HUES64 (cell line): ENCODE measurements around the gene ZFPM1.
"Not testable (repeated sequence)": the region's sequence is repeated elsewhere in the genome, so short reads cannot be mapped to it uniquely, and the experiment has no call there.

Source experiments
- H3K27ac ChIP-seq: 2 replicates; pipeline ENCODE4 v1.7.0; 2013; ENCODE audit warnings: low read depth, low read length, inconsistent platforms
- H3K27me3 ChIP-seq: 2 replicates; pipeline ENCODE4 v1.6.1; 2013; ENCODE audit warnings: mild to moderate bottlenecking, low read length; ENCODE audit not compliant: insufficient read depth
- H3K36me3 ChIP-seq: 2 replicates; pipeline ENCODE4 v1.6.1; 2013; ENCODE audit warnings: mild to moderate bottlenecking, low read length; ENCODE audit not compliant: insufficient read depth
- H3K4me1 ChIP-seq: 2 replicates; pipeline ENCODE4 v1.6.1; 2013; ENCODE audit warnings: mild to moderate bottlenecking, low read length, moderate library complexity; ENCODE audit not compliant: insufficient read depth
- H3K4me3 ChIP-seq: 2 replicates; pipeline ENCODE4 v1.5.1; 2013; ENCODE audit warnings: mild to moderate bottlenecking, low read length, moderate library complexity
- H3K9ac ChIP-seq: 2 replicates; pipeline ENCODE4 v1.6.1; 2013; ENCODE audit warnings: mild to moderate bottlenecking, low read depth, low read length
- H3K9me3 ChIP-seq: 2 replicates; pipeline ENCODE4 v1.6.1; 2013; ENCODE audit warnings: low read depth, low read length; ENCODE audit not compliant: insufficient read depth
- WGBS: fragments of 150-250, 120-280 bp; methylation state at CpG from one replicate; pipeline ENCODE4 v1.1.7; 2013; ENCODE audit warnings: missing lambda C conversion rate; 5-methylcytosine and 5-hydroxymethylcytosine counted together

ZFPM1 gene

GRCh38 chr16:88463411-88463810 is 10.3 kb downstream of the ZFPM1 start:
- no peak overlapping the region for H3K27ac ChIP-seq
- no peak overlapping the region for H3K4me3 ChIP-seq
- no peak overlapping the region for H3K9ac ChIP-seq
- WGBS, result 92% methylated on average over 16 of the region's 16 CpGs
- peaks cover 16% of the 10 kb centered on the region for H3K4me1 ChIP-seq
- no peaks in the 10 kb centered on the region for H3K36me3 ChIP-seq
- H3K9me3 ChIP-seq, result no peaks in the 10 kb centered on the region
- no peaks in the 10 kb centered on the region for H3K27me3 ChIP-seq

- no peaks in the 10 kb centered on the region for H3K9me3 ChIP-seq
- H3K27ac ChIP-seq, result no peak overlapping the region
- no peaks in the 10 kb centered on the region for H3K27me3 ChIP-seq
- no peak overlapping the region for H3K4me3 ChIP-seq
- H3K36me3 ChIP-seq, result no peaks in the 10 kb centered on the region
- WGBS, result 92% methylated on average over 24 of the region's 25 CpGs
- H3K4me1 ChIP-seq, result peaks cover 16% of the 10 kb centered on the region
- no peak overlapping the region for H3K9ac ChIP-seq
Observed at GRCh38 chr16:88464447-88465318, 11.6 kb downstream of the ZFPM1 start.

- H3K27ac ChIP-seq, result no peak overlapping the region
- WGBS, result 93% methylated on average over 22 of the region's 22 CpGs
- H3K27me3 ChIP-seq, result no peaks in the 10 kb centered on the region
Observed at GRCh38 chr16:88465387-88465983, 12.4 kb downstream of the ZFPM1 start.

GRCh38 chr16:88466175-88466862 is 13.2 kb downstream of the ZFPM1 start:
- Histone ChIP-seq H3K27ac (no peak overlapping the region), H3K9ac (no peak overlapping the region), H3K9me3 (no peaks in the 10 kb centered on the region), H3K4me1 (peaks cover 15% of the 10 kb centered on the region), H3K36me3 (no peaks in the 10 kb centered on the region), H3K27me3 (no peaks in the 10 kb centered on the region), H3K4me3 (no peak overlapping the region)
- WGBS, result 91% methylated on average over 15 of the region's 15 CpGs

More at GRCh38 chr16:88465387-88465983, 12.4 kb downstream of the ZFPM1 start:
- Histone ChIP-seq H3K4me1 (peaks cover 16% of the 10 kb centered on the region), H3K9me3 (no peaks in the 10 kb centered on the region), H3K36me3 (no peaks in the 10 kb centered on the region), H3K4me3 (no peak overlapping the region), H3K9ac (no peak overlapping the region)

- Histone ChIP-seq H3K4me3 (no peak overlapping the region), H3K9ac (no peak overlapping the region), H3K4me1 (peaks cover 9% of the 10 kb centered on the region), H3K27ac (no peak overlapping the region), H3K27me3 (no peaks in the 10 kb centered on the region), H3K36me3 (no peaks in the 10 kb centered on the region), H3K9me3 (no peaks in the 10 kb centered on the region)
- WGBS, result 91% methylated on average over 13 of the region's 13 CpGs
Observed at GRCh38 chr16:88466949-88467348, 13.9 kb downstream of the ZFPM1 start.

- no peak overlapping the region for H3K4me3 ChIP-seq
- WGBS, result 84% methylated on average over 16 of the region's 18 CpGs
- no peaks in the 10 kb centered on the region for H3K9me3 ChIP-seq
- H3K27ac ChIP-seq, result no peak overlapping the region
- no peaks in the 10 kb centered on the region for H3K36me3 ChIP-seq
- H3K9ac ChIP-seq, result no peak overlapping the region
- H3K4me1 ChIP-seq, result peaks cover 4% of the 10 kb centered on the region
- no peaks in the 10 kb centered on the region for H3K27me3 ChIP-seq
Observed at GRCh38 chr16:88467541-88467944, 14.5 kb downstream of the ZFPM1 start.

- H3K4me3 ChIP-seq, result peak overlapping the region; percentile 41
- H3K27ac ChIP-seq, result no peak overlapping the region
- no peak overlapping the region for H3K9ac ChIP-seq
- H3K36me3 ChIP-seq, result no peaks in the 10 kb centered on the region
- H3K4me1 ChIP-seq, result peaks cover 4% of the 10 kb centered on the region
- H3K27me3 ChIP-seq, result no peaks in the 10 kb centered on the region
- WGBS, result 44% methylated on average over 19 of the region's 20 CpGs
- no peaks in the 10 kb centered on the region for H3K9me3 ChIP-seq
Observed at GRCh38 chr16:88468275-88469129, 15.4 kb downstream of the ZFPM1 start.

GRCh38 chr16:88469615-88470395 is 16.7 kb downstream of the ZFPM1 start:
- peaks cover 4% of the 10 kb centered on the region for H3K4me1 ChIP-seq

GRCh38 chr16:88470396-88470680 is 17.3 kb downstream of the ZFPM1 start:
- H3K27me3 ChIP-seq, H3K4me1 ChIP-seq, H3K4me3 ChIP-seq, H3K9me3 ChIP-seq, H3K36me3 ChIP-seq, H3K9ac ChIP-seq, H3K27ac ChIP-seq: not testable (repeated sequence)
- WGBS, result 93% methylated on average over 3 of the region's 13 CpGs

More at GRCh38 chr16:88469615-88470395, 16.7 kb downstream of the ZFPM1 start:
- 83% methylated on average over 19 of the region's 19 CpGs for WGBS
- Histone ChIP-seq H3K9ac (no peak overlapping the region), H3K27ac (no peak overlapping the region), H3K9me3 (no peaks in the 10 kb centered on the region), H3K36me3 (no peaks in the 10 kb centered on the region), H3K4me3 (no peak overlapping the region), H3K27me3 (no peaks in the 10 kb centered on the region)

GRCh38 chr16:88470696-88471095 is 17.6 kb downstream of the ZFPM1 start:
- not testable (repeated sequence) for H3K9ac ChIP-seq, H3K36me3 ChIP-seq, H3K4me1 ChIP-seq, H3K4me3 ChIP-seq, H3K27me3 ChIP-seq, H3K9me3 ChIP-seq, H3K27ac ChIP-seq
- WGBS, result 89% methylated on average over 17 of the region's 24 CpGs
